ENCODE measurements around the gene NFATC2. TPM values are rescaled to one million over a fixed set of nuclear protein-coding genes. Genes with fewer than 3 reads are reported as not detected.

Gene NFATC2
- total RNA-seq, 1 donor from 2014 or later: 46.0 TPM

GRCh38 chr20:51383891-51384510 is 158.5 kb downstream of the NFATC2 start:
- no peak overlapping the region for H3K4me3 Mint-ChIP-seq
- no peak for TF ChIP-seq CTCF (IDR thresholded peaks at IDR 0.05)
- POLR2A ChIA-PET: no interaction called here
- no peaks in the 10 kb centered on the region for H3K27me3 Mint-ChIP-seq
- H3K36me3 Mint-ChIP-seq (ENCODE audit: low read depth): peaks cover 26% of the 10 kb centered on the region
- intact Hi-C loops (cut with micrococcal nuclease): no loop called here
- no peak overlapping the region for H3K27ac Mint-ChIP-seq
- DNase-seq: no peak
- H3K4me1 Mint-ChIP-seq: peaks cover 56% of the 10 kb centered on the region
- peaks cover 3% of the 10 kb centered on the region for H3K9me3 Mint-ChIP-seq
- ATAC-seq (ENCODE audit: low read depth): no peak
- CTCF ChIA-PET: interaction anchor here (3.5 kb wide), 1 partner anchor 212 kb away, joined by 87 read pairs; no protein-coding TSS in a partner anchor

- ChIA-PET POLR2A (no interaction called here), CTCF (interaction anchor here (1.0 kb wide), 1 partner anchor 212 kb away, joined by 6 read pairs; no protein-coding TSS in a partner anchor)
- intact Hi-C loops (cut with micrococcal nuclease): no loop called here
These were observed 159.3 kb downstream of the NFATC2 start for GRCh38 chr20:51382986-51383821.

DNA sequence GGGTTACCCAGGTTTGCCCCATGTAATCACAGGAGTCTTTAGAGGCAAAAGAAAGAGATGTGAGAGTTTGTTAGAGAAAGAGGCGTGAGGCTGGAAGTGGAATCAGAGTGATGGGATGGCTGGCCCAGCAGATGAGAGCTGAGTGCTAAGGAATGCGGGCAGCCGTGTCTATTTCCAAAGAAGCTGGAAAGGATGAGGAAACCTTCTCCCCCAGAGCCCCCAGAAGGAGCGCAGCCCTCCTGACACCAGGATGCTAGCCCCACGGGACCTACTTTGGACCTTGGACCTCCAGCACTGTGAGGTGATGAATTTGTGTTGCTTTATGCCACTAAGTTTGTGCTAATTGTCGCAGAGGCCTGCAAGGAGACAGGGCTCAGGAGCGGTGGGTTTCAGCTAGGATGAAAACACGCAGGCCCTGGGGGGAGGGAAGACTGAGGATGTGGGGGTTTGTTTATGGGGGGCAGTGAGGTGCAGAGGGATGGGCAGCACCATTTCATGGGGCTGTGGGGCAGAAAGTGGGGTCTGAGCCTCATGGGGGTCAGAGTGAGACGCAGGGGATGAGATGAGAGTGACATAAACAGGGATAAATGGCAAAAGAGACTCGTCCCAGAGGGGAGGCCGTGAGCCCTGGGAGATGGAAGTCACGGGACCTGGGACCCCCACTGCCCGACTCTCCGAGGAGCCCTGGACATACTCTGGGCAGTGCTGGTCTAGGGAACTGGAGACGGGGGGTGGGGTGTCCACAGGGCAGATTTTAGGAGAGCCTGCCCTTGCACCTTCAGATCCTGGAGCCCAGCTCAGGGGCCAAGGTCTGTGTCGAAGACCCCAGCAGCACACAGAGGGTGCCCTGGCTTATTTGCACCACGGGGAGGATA is 160.2 kb downstream of the NFATC2 start:
- no peaks in the 10 kb centered on the region for H3K27me3 Mint-ChIP-seq
- intact Hi-C loops (cut with micrococcal nuclease): no loop called here
- H3K4me1 Mint-ChIP-seq: peaks cover 48% of the 10 kb centered on the region
- TF ChIP-seq CTCF (IDR thresholded peaks at IDR 0.05): no peak
- ATAC-seq (ENCODE audit: low read depth): no peak
- ChIA-PET CTCF (interaction anchor here (1.0 kb wide), 1 partner anchor 213 kb away, joined by 6 read pairs; no protein-coding TSS in a partner anchor), POLR2A (interaction anchor here (0.6 kb wide), 1 partner anchor 13 kb away, joined by 5 read pairs; no protein-coding TSS in a partner anchor)
- no peak for DNase-seq
- H3K9me3 Mint-ChIP-seq: peaks cover 3% of the 10 kb centered on the region
- no peak overlapping the region for H3K27ac Mint-ChIP-seq
- no peak overlapping the region for H3K4me3 Mint-ChIP-seq
- H3K36me3 Mint-ChIP-seq (ENCODE audit: low read depth): peaks cover 12% of the 10 kb centered on the region

More at GRCh38 chr20:51382986-51383821, 159.3 kb downstream of the NFATC2 start:
- Mint-ChIP-seq H3K4me3 (no peak overlapping the region), H3K36me3 (ENCODE audit: low read depth) (peaks cover 19% of the 10 kb centered on the region), H3K4me1 (peaks cover 52% of the 10 kb centered on the region), H3K27ac (no peak overlapping the region), H3K9me3 (peaks cover 3% of the 10 kb centered on the region), H3K27me3 (no peaks in the 10 kb centered on the region)
- TF ChIP-seq CTCF (IDR thresholded peaks at IDR 0.05): no peak
- no peak for DNase-seq
- ATAC-seq (ENCODE audit: low read depth): no peak

DNA sequence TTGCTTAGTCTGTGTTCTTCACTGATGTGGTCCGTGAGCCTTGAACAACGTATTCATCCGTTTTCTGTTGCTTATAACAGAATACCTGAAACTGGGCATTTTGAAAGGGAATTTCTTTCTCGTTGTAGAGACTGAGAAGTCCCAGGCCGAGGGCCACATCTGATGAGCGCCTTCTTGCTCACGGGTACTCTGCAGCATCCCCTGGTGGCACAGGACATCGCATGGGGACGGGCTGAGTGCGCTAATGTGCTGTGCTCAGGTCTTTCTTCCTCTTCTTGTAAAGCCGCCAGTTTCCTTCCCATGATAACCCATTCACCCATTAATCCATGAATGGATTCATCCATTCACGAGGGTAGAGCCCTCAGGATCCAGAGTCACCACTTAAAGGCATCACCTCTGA is 161.0 kb downstream of the NFATC2 start:
- H3K27me3 Mint-ChIP-seq: no peaks in the 10 kb centered on the region
- POLR2A ChIA-PET: interaction anchor here (1.2 kb wide), 1 partner anchor 161 kb away, joined by 3 read pairs; the partner anchor contains the start of gene NFATC2
- no peak for DNase-seq
- no peak for TF ChIP-seq CTCF (IDR thresholded peaks at IDR 0.05)
- H3K36me3 Mint-ChIP-seq (ENCODE audit: low read depth): peaks cover 10% of the 10 kb centered on the region
- ATAC-seq (ENCODE audit: low read depth): no peak
- peaks cover 3% of the 10 kb centered on the region for H3K9me3 Mint-ChIP-seq
- H3K4me3 Mint-ChIP-seq: no peak overlapping the region
- H3K4me1 Mint-ChIP-seq: peaks cover 40% of the 10 kb centered on the region
- H3K27ac Mint-ChIP-seq: no peak overlapping the region
- CTCF ChIA-PET: interaction anchor here (1.3 to 1.5 kb wide), 2 partner anchors 181 to 213 kb away, joined by 3 to 6 read pairs; no protein-coding TSS in a partner anchor
- intact Hi-C loops (cut with micrococcal nuclease): no loop called here
